Measurements from ENCODE around the gene CCN2.

Gene CCN2

GRCh38 chr6:131967948-131968347 is 16.8 kb upstream of the CCN2 start:
- DNase-seq (ENCODE audit: low read depth in 3 of 3, low spot score in 1 of 3) = no peak

GRCh38 chr6:131966443-131966842 is 15.3 kb upstream of the CCN2 start:
- no peak for DNase-seq (ENCODE audit: low read depth in 3 of 3, low spot score in 1 of 3)

GRCh38 chr6:131963063-131963462 is 11.9 kb upstream of the CCN2 start:
- DNase-seq (ENCODE audit: low read depth in 3 of 3, low spot score in 1 of 3) = no peak

GRCh38 chr6:131960371-131961133 is 9.4 kb upstream of the CCN2 start:
- DNase-seq (ENCODE audit: low read depth in 3 of 3, low spot score in 1 of 3) = no peak

- no peak for DNase-seq (ENCODE audit: low read depth in 3 of 3, low spot score in 1 of 3)
Observed at GRCh38 chr6:131958542-131959470, 7.6 kb upstream of the CCN2 start.

- no peak for DNase-seq (ENCODE audit: low read depth in 3 of 3, low spot score in 1 of 3)
Observed at GRCh38 chr6:131958095-131958494, 6.9 kb upstream of the CCN2 start.

GRCh38 chr6:131955876-131956275 is 4.7 kb upstream of the CCN2 start:
- no peak for DNase-seq (ENCODE audit: low read depth in 3 of 3, low spot score in 1 of 3)

- DNase-seq (ENCODE audit: low read depth in 3 of 3, low spot score in 1 of 3) = no peak
Observed at GRCh38 chr6:131955192-131955591, 4.0 kb upstream of the CCN2 start.

GRCh38 chr6:131954775-131955107 is 3.6 kb upstream of the CCN2 start:
- DNase-seq (ENCODE audit: low read depth in 3 of 3, low spot score in 1 of 3) = no peak

GRCh38 chr6:131954059-131954774 is 3.0 kb upstream of the CCN2 start:
- DNase-seq (ENCODE audit: low read depth in 3 of 3, low spot score in 1 of 3) = no peak

- no peak for DNase-seq (ENCODE audit: low read depth in 3 of 3, low spot score in 1 of 3)
Observed at GRCh38 chr6:131952886-131953509, 1.8 kb upstream of the CCN2 start.

GRCh38 chr6:131951576-131952230 is 531 bp upstream of the CCN2 start:
- no peak for DNase-seq (ENCODE audit: low read depth in 3 of 3, low spot score in 1 of 3)

- no peak for DNase-seq (ENCODE audit: low read depth in 3 of 3, low spot score in 1 of 3)
Observed at GRCh38 chr6:131949909-131950766, 1.0 kb downstream of the CCN2 start.

- no peak for DNase-seq (ENCODE audit: low read depth in 3 of 3, low spot score in 1 of 3)
Observed at GRCh38 chr6:131949620-131949908, 1.6 kb downstream of the CCN2 start.

GRCh38 chr6:131948692-131949619 is 2.2 kb downstream of the CCN2 start:
- DNase-seq (ENCODE audit: low read depth in 3 of 3, low spot score in 1 of 3) = no peak

- DNase-seq (ENCODE audit: low read depth in 3 of 3, low spot score in 1 of 3) = no peak
Observed at GRCh38 chr6:131947986-131948661, 3.0 kb downstream of the CCN2 start.

- DNase-seq (ENCODE audit: low read depth in 3 of 3, low spot score in 1 of 3) = no peak
Observed at GRCh38 chr6:131946992-131947955, 3.9 kb downstream of the CCN2 start.

Data from stimulated activated CD4-positive, alpha-beta T cell treated with anti-CD3 and anti-CD28 coated beads, TNF-alpha, amount 100 ng/mL, for 1 hour (primary cell).